Cardiac fibroblast (primary cell): Measurements from ENCODE around the gene PDIA4.

Experiments used
- DNase-seq, 2 donors: peaks; one replicate each; pipeline versions ENCODE4 v3.0.0 to v3.0.0-alpha.2; 2010; ENCODE audit warnings: low read depth in 2 of 2
- H3K4me3 ChIP-seq, 2 donors: replicated peaks in 1 of 2; 1 replicate in 1 of 2; 2 replicates in 1 of 2; pipeline ENCODE4 v1.5.1; 2011; ENCODE audit warnings: low read depth in 2 of 2, low read length in 2 of 2, mild to moderate bottlenecking in 2 of 2, moderate library complexity in 1 of 2
- TF ChIP-seq, protein P1 (sequence below): IDR thresholded peaks from one replicate; pipeline ENCODE4 v1.5.1; 2011; ENCODE audit warnings: low read depth, mild to moderate bottlenecking, low read length, inconsistent platforms

The PDIA4 gene

DNA sequence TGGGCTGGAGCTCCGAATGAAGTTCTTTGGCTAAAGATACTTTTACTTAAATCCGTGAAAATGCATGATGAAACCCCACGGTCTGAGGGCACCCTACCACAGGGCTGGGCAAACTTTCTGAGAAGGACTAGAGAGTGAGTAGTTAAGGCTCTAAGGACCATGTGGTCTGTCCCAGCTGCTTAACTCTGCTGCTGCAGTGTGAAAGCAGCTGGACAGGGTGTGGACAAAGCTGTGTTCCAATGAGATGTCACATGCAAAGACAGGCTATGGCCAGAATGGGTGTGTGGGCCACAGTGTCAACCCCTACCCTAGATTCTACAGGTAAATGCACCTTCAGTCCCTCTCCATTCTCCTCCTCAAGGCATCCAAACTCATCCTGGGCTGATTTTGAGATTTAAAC lies 18.8 kb downstream of the PDIA4 start:
- TF ChIP-seq, protein P1, sequence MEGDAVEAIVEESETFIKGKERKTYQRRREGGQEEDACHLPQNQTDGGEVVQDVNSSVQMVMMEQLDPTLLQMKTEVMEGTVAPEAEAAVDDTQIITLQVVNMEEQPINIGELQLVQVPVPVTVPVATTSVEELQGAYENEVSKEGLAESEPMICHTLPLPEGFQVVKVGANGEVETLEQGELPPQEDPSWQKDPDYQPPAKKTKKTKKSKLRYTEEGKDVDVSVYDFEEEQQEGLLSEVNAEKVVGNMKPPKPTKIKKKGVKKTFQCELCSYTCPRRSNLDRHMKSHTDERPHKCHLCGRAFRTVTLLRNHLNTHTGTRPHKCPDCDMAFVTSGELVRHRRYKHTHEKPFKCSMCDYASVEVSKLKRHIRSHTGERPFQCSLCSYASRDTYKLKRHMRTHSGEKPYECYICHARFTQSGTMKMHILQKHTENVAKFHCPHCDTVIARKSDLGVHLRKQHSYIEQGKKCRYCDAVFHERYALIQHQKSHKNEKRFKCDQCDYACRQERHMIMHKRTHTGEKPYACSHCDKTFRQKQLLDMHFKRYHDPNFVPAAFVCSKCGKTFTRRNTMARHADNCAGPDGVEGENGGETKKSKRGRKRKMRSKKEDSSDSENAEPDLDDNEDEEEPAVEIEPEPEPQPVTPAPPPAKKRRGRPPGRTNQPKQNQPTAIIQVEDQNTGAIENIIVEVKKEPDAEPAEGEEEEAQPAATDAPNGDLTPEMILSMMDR, result no peak
- DNase-seq, result no peak
- no peak overlapping the region for H3K4me3 ChIP-seq

DNA sequence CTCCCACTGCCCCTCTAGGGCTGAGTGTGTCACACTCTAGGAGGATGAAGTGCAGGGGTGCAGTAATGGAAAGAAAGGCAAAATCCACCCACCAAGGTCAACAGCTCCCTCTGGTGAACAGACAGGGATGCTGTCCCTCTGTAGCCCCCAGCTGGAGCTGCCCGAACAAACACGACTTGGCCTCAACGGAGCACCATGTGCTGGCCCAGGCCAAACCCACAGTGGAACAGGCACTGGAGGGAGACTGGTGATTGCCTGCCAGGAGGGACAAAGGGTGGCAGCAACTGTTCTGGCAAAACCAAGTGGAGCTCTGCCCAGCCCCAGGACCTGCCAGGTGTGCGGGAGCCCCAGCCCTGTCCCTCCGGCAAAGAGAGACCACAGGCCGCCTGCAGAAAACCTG lies 20.7 kb downstream of the PDIA4 start:
- TF ChIP-seq, protein P1, result peak; percentile 9
- DNase-seq, result peak in 1 of 2 donors; percentile 4
- H3K4me3 ChIP-seq, result no peak overlapping the region

DNA sequence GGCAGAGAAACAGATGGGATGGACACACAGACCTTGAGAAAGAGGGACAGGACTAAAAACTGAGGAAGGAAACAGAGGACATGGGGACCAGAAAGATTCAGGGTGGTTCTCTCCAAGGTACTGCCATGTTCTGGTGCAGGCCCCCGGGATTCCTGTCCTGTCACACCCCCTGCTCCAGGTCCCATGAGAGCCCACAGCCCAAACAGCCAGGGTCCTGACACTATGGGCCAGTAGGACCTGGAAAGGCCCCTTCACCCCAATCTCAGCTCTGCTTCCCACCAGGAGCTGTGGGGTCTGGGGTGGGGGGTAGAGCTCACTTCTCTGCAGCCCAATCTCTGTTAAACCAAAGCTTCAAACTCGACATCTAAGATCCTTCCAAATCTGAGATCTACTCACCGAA lies 21.2 kb downstream of the PDIA4 start:
- DNase-seq, result no peak
- no peak overlapping the region for H3K4me3 ChIP-seq
- TF ChIP-seq, protein P1, result no peak

DNA sequence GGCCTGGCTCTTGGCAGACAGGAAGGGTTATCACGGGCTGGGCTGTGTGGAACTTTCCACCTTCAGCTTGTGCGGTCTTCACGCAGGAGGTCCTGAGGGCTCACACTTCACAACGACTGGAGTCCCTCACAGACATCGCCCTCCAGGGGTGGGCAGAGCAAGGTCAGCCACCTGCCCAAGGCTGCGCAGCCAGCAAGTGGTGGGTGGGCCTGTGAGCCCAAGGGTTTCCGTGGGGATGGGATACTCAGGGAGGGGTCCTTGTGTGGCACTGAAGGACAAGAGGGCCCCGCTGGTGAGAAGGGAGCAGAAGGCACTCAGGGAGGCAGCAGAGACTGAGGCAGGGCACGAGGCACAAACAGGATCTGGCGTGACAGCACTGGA lies 22.0 kb downstream of the PDIA4 start:
- TF ChIP-seq, protein P1, result no peak
- no peak overlapping the region for H3K4me3 ChIP-seq
- no peak for DNase-seq

DNA sequence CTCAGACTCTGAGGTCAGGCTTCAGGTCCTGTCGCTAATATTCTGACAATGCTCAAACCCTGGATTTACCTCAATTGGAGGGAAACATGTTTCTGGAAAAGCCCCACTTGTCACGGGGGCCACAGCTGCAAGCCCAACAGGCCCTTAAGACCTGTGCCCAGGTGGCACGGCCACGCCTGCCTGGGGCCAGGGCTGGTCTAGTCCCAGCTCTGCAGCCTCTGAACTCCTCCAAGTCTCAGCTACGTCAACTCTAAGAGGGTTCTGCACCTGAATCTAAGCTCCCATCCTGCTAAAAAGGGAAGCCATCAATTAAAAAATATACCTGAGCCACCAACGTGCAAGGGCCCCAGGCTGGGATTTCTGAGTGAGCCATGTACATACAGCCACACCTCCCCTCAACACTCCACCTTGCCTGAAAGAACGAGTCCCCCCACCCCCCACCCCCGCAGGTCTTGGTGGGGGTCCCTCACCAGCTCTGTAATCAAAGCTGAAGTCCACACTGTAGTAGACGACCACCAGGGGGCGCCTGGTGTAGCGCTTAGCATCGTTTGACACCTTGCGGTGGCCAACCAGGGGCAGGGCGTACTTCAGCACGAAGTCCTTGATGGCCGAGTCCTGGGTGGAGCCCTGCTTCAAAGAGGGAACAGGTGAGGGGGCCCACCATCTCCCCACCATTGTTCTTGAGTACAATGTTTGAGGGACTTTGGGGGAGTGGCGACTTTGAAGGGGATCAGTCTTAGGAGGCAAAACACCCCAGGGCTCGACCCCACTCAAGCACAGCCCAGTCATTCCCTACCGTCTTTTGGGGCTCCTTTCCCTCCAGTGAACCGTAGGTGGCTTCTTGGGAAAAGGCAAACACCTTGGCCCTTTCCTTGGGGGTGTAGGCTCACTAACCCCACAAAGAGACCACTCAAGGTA lies 22.6 kb downstream of the PDIA4 start:
- no peak overlapping the region for H3K4me3 ChIP-seq
- DNase-seq, result peak; percentile 74 to 79
- TF ChIP-seq, protein P1, result peak; percentile 72

DNA sequence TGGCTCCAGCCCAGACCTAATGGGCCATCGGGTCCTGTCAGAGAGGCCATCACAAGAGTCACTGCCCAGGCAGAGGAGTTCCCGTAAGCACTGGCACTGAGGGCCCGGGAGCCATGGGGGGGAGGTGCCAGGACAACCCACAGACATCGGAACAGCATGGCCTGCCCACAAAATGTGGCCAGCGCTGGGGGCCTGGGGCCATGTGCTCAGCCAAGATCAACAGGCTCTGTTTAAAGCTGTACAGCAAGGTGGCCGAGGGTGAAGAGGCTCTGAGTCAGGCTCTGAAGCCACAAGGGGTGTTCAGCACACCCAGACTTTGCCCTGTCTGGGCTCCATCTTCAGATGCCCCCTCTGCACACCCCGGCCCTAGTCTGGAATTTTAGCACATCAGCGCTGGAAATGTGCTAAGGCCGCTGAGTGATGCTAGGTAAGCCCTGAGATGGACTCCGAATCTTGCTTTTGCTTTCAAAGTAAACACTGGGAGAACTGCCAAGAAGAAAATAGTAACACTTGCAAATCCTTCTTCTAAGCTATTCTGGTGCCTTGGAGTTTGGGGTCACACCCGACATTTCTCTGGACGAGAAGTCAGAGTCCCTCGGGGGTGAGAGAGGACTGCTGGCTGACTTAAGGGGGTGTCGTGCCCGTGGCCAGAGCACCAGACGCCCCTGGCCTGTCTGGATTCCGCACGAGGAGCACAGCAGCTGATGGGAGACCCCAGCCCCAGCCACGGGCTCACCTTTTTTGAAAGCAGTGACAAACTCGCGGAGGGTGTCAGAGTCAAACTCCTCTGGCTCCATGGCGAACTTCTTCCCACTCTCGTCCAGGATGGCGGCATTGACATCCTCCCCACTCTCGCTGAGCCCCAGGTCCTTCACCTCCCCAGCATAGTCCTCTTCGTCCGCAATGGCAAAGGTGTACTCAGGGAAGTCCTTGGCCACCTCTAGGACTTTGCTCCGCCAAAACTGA lies 23.6 kb downstream of the PDIA4 start:
- TF ChIP-seq, protein P1, result no peak
- DNase-seq, result peak in 1 of 2 donors; percentile 31
- no peak overlapping the region for H3K4me3 ChIP-seq
